Stimulated activated CD8-positive, alpha-beta memory T cell treated with anti-CD3 and anti-CD28 coated beads, Interleukin-4, amount 100 ng/mL, for 24 hours (primary cell): Measurements from ENCODE around the gene TP73.

ENCODE experiments used
- DNase-seq: peaks from one replicate; pipeline ENCODE4 v3.0.0-alpha.2; 2020; ENCODE audit warnings: low read depth

The TP73 gene

GRCh38 chr1:3768811-3769390 is 116.6 kb downstream of the TP73 start:
- no peak for DNase-seq

GRCh38 chr1:3770047-3770765 is 117.9 kb downstream of the TP73 start:
- no peak for DNase-seq

GRCh38 chr1:3771108-3772026 is 119.1 kb downstream of the TP73 start:
- no peak for DNase-seq

GRCh38 chr1:3772027-3772714 is 119.9 kb downstream of the TP73 start:
- peak; percentile 86 for DNase-seq

GRCh38 chr1:3772715-3773571 is 120.6 kb downstream of the TP73 start, which contains the start of gene SMIM1:
TSS of gene SMIM1 (plus strand) at chr1:3772749. CDS start at chr1:3775374, 2,625 bp downstream.
- no peak for DNase-seq

- DNase-seq: no peak
Observed at GRCh38 chr1:3773572-3774275, 121.4 kb downstream of the TP73 start.

GRCh38 chr1:3774276-3774945 is 122.1 kb downstream of the TP73 start:
- DNase-seq: no peak

- DNase-seq: no peak
Observed at GRCh38 chr1:3774946-3775489, 122.7 kb downstream of the TP73 start.

GRCh38 chr1:3775490-3776230 is 123.3 kb downstream of the TP73 start:
- DNase-seq: no peak

GRCh38 chr1:3776231-3776961 is 124.1 kb downstream of the TP73 start:
- no peak for DNase-seq

- DNase-seq: no peak
Observed at GRCh38 chr1:3777078-3777547, 124.8 kb downstream of the TP73 start.

GRCh38 chr1:3777647-3778589 is 125.6 kb downstream of the TP73 start:
- no peak for DNase-seq

- no peak for DNase-seq
Observed at GRCh38 chr1:3778590-3779264, 126.4 kb downstream of the TP73 start.

GRCh38 chr1:3779265-3779911 is 127.1 kb downstream of the TP73 start:
- no peak for DNase-seq

- no peak for DNase-seq
Observed at GRCh38 chr1:3779912-3780416, 127.6 kb downstream of the TP73 start.

GRCh38 chr1:3780901-3781300 is 128.6 kb downstream of the TP73 start:
- DNase-seq: no peak
